GOT3 (cell line): ENCODE measurements around the gene VSX1.

Experiments used
- DNase-seq: peaks from one replicate; lab custom pipeline; 2025; ENCODE audit warnings: mixed read lengths; lab: John Stamatoyannopoulos, UW

The VSX1 gene

GRCh38 chr20:25081730-25082497 is at the start of gene VSX1:
VSX1 (minus strand) TSS chr20:25082141; CDS start chr20:25082096, 45 bp downstream.
- DNase-seq: no peak

- DNase-seq: no peak
These were observed 48.0 kb upstream of the VSX1 start for GRCh38 chr20:25129908-25130307.

- DNase-seq: no peak
These were observed 47.5 kb upstream of the VSX1 start for GRCh38 chr20:25129428-25129827.

DNA sequence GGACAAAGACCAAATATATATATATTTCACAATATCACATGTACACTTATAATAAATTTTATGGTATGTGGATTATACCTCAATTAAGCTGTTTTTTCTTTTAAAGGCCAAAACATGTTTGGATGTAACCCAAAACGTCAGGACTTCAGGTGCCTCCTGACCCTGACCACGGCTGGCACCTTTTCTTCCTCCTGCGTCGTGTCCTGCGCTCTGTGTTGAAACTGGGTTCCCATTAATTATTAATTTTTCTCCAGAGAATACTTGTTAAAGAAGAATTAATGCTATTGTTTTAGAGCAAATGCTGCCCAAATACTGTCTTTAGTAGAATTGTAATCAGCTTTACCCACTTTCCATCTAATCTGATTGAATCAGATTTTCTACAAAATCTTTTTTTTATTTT is 46.7 kb upstream of the VSX1 start:
- no peak for DNase-seq

- DNase-seq: no peak
These were observed 46.0 kb upstream of the VSX1 start for GRCh38 chr20:25127761-25128537.

- DNase-seq: no peak
These were observed 44.5 kb upstream of the VSX1 start for GRCh38 chr20:25126204-25127029.

- no peak for DNase-seq
These were observed 43.7 kb upstream of the VSX1 start for GRCh38 chr20:25125636-25126035.

GRCh38 chr20:25120920-25121319 is 39.0 kb upstream of the VSX1 start:
- no peak for DNase-seq

DNA sequence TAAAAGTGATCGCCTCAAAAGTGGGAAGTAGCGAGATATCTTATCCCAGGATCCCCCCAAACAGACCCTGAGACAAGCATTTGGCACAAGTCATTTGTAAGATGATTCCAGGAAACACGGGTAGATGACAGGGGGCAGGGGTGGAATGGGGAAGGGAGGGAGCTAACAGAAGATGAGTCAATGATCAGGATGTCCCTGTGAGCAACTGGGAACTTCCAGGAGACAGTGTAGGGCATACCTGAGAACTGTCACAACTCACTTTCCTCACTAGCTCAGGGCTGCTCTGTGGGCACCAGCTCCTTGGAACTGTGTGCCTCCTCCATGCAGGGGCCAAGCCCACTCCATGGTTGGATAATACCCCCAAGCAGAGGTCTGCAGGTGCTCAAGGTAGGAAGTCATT is 38.5 kb upstream of the VSX1 start:
- no peak for DNase-seq

DNA sequence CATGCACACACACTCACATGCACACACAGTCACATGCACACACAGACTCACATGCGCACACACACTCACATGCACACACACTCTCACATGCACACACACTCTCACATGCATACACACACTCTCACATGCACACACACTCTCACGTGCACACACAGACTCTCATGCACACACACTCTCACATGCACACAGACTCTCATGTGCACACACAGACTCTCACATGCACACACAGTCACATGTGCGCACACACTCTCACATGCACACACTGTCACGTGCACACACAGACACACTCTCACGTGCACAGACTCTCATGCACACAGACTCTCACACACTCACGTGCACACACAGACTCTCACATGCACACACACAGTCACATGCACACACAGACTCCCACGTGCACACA is 36.6 kb upstream of the VSX1 start:
- no peak for DNase-seq

GRCh38 chr20:25117990-25118389 is 36.0 kb upstream of the VSX1 start:
- no peak for DNase-seq

DNA sequence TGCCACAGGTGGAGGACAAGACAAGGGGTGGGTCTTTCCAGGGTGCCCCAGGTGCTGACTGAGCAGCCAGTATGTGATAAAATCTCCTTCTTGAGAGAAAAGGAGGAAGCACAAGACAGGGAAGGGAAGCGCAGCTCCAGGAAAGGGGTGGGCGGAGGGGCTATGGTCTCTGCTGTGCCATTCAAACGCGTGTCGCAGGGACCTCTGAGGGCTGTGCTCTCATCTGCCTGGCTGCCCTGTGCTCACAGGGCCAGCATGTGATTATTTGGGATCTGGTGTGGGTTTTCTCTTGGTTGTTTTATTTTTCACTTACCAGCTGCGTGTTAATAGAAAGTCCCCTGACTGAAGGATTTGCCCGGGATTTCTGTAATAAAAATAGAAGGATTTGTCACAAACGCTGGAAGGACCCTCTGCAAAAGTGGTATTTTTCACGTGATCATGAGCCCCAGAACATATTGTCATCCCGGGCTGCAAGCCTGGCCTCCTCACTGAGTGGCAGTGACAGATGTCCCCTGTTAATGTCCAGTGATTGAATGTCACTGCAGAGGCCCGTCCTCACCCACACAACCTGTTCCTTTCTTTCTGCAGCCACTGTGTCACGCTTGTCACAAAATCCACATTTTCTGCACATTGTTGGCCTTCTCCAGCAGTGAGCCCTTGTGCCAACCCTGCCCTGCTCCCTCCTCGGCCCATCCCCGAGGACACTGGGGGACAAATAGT is 35.0 kb upstream of the VSX1 start:
- DNase-seq: no peak

DNA sequence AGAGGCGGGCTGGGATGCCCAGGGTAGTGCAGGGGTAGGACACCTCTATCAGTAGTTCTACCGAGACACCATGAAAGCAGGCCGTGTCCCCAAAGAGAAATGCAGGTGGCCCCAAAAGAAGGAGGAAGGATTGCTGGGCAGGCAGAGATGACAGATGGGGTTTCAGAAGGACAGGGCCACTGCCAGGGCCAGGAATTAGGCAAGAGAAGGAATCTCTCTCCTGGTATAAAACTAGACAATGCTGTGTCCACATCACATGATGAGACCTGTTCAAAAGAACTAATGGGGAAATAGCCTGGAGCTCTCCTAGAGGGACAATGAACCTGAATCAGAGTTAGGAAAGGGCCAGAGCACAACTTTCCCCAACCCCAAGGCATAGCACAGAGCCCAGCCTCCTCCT is 21.6 kb upstream of the VSX1 start:
- no peak for DNase-seq

GRCh38 chr20:25100914-25101313 is 19.0 kb upstream of the VSX1 start:
- DNase-seq: no peak

DNA sequence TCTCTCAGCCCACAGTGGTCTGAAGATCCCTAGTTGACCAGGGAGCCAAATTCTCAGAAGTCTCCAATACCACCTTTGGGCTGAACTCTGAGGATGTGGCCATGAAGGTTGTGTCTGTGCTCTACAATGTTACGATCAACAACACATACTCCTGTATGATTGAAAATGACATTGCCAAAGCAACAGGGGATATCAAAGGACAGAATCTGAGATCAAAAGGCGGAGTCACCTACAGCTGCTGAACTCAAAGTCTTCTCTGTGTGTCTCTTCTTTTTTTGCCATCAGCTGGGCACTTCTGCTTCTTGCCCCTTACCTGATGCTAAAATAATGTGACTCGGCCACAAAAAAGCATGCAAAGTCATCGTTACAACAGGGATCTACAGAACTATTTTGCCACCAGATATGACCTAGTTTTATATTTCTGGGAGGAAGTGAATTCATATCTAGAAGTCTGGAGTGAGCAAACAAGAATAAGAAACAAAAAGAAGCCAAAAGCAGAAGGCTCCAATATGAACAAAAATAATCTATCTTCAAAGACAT is 17.7 kb upstream of the VSX1 start:
- DNase-seq: no peak

DNA sequence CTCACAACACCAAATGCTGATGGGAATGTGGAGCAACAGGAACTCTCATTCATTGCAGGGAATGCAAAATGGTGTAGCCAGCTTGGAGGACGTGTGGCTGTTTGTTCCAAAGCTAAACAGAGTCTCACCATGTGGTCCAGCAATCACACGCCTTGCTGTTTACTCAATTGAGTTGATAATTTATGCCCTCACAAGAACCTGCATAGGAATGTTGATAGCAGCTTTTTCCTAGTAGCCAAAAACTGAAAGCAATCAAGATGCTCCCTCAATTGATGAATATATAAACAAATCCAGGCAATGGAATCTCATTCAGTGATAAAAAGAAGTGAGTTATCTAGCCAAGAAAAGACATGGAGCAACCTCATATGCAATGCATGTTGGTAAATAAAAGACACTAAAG is 15.6 kb upstream of the VSX1 start:
- DNase-seq: no peak

DNA sequence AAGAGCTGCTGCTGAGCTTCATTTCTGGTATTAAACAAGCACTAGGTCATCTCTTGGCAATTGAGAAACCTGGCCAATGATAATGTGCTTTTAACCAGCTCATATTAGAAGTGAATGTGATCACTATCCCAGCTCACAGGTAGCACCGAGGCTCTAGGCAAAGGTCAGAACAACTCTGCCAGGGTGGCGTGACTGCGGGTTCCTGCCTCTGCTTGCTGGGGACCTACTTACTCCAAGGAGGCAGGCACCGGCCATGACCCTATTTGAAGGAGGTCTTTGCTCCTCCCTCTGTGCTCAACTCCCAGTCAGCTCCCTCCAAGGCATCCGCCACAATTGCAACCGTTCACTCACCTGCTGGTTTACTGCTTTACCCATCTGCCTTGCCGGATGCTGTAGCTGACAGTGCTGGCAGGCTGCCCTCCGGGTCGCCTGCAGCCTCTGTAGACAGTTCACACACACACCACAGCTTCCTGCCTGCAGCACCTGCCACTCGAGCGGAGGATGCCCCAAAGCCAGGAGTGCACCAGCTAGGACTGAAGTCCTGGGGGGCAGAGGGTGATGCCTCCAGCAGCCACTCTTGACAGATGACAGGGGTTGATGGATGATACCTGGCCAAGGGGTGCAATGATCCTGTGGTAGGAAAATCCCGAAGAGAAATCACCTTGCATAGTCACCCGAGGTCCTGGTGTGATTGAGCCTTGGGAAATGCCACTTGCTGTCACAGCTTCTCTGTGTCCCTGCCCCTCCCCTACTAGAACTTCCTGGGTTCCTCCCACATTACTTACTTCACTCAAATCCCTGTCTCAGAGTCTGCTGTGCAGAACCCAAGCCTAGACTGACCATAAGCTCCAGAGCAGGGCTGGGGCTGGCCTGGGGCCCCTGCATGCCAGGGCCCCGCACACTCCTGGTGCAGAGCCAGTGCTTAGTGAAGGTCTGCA is 8.8 kb upstream of the VSX1 start:
- DNase-seq: no peak

- DNase-seq: no peak
These were observed 7.7 kb upstream of the VSX1 start for GRCh38 chr20:25089662-25090061.

DNA sequence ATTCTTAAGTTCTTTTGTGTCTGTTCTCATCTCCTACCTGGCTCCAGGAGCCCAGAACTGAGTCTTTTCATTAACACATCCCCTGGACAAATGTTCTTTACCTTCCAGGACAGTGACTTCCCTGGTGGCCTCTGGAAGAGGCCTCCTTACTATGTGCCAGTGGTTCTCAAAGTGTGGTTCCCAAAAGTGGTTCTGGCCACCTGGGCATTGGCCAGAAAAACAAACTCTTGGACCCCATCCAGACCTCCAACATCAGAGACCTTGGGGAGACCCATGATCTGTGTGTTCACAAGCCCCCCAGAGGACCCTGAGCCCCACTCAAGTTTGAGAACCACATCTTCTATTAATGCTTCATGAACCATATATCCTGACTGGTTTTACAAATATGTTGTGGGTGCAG is 7.2 kb upstream of the VSX1 start:
- DNase-seq: no peak

- DNase-seq: no peak
These were observed 6.3 kb upstream of the VSX1 start for GRCh38 chr20:25088267-25088666.
